K562 (cell line): ENCODE measurements around the gene ZNF32. TPM values are rescaled to one million over a fixed set of nuclear protein-coding genes. Genes with fewer than 3 reads are reported as not detected.

Source experiments
- BACH1 ChIP-seq: fragments of 200-800 bp; sonication (Bioruptor generic); IDR thresholded peaks from 2 replicates; pipeline ENCODE4 v1.6.1; 2016; ENCODE audit warnings: missing genetic modification characterization, missing compliant biosample characterization
- BCOR ChIP-seq: fragments of 450-650 bp; IDR thresholded peaks from 2 replicates; pipeline ENCODE4 v1.6.1; 2016
- CAMTA2 ChIP-seq: fragments of 250-450 bp; sonication (Bioruptor Pico); conservative IDR thresholded peaks from 2 replicates; pipeline ENCODE4 v1.5.1; 2022
- ELF2 ChIP-seq: fragments of 250-450 bp; sonication (Bioruptor Pico); IDR thresholded peaks from 2 replicates; pipeline ENCODE4 v1.5.0; 2021; ENCODE audit warnings: mild to moderate bottlenecking
- EP300 ChIP-seq: IDR thresholded peaks from 2 replicates; pipeline ENCODE4 v1.6.1; 2012; ENCODE audit warnings: low read length, improper control_type of control experiment
- ETV6 ChIP-seq, 3 experiments: fragments of 150-350 bp in 1 of 3; sonication (generic) in 1 of 3; formaldehyde crosslinking in 1 of 3; IDR thresholded peaks; 2 replicates each; pipeline versions ENCODE4 v1.6.1 to v1.8.0; 2014 to 2022; ENCODE audit warnings: borderline replicate concordance in 2 of 3, low read depth in 2 of 3, antibody characterized with exemption in 1 of 3, low read length in 1 of 3, mild to moderate bottlenecking in 1 of 3, missing genetic modification reagents in 1 of 3
- GATA2 ChIP-seq: sonication (generic); formaldehyde crosslinking; IDR thresholded peaks from 2 replicates; pipeline ENCODE4 v1.4.0; 2020; ENCODE audit warnings: mild to moderate bottlenecking, missing genetic modification reagents
- HMG20B ChIP-seq: fragments of 250-450 bp; sonication (Bioruptor Pico); IDR thresholded peaks from 2 replicates; pipeline ENCODE4 v1.5.0; 2021; ENCODE audit warnings: mild to moderate bottlenecking
- HNRNPLL ChIP-seq: fragments of 200-400 bp; formaldehyde crosslinking; IDR thresholded peaks from 2 replicates; pipeline ENCODE4 v1.6.1; 2017; ENCODE audit warnings: low read length, low read depth, mild to moderate bottlenecking; ENCODE audit not compliant: poor library complexity, severe bottlenecking
- KDM5B ChIP-seq: fragments of 200-600 bp; sonication (generic); IDR thresholded peaks from 2 replicates; pipeline ENCODE4 v1.6.1; 2012; ENCODE audit warnings: low read depth, mild to moderate bottlenecking, moderate library complexity, low read length, control low read depth, inconsistent platforms; ENCODE audit not compliant: insufficient replicate concordance
- NR0B1 ChIP-seq: fragments of 450-650 bp; IDR thresholded peaks from one replicate; pipeline ENCODE4 v1.6.1; 2018; ENCODE audit warnings: mild to moderate bottlenecking, moderate library complexity; ENCODE audit not compliant: partially characterized antibody
- NR1H2 ChIP-seq: sonication (generic); formaldehyde crosslinking; IDR thresholded peaks from 2 replicates; pipeline ENCODE4 v1.4.0; 2020; ENCODE audit warnings: mild to moderate bottlenecking, missing genetic modification reagents
- PCBP2 ChIP-seq: fragments of 200-400 bp; formaldehyde crosslinking; IDR thresholded peaks from 2 replicates; pipeline ENCODE4 v1.6.1; 2018; ENCODE audit warnings: low read length, low read depth, mild to moderate bottlenecking, moderate library complexity; ENCODE audit not compliant: poor library complexity, severe bottlenecking
- PHF21A ChIP-seq: fragments of 450-650 bp; IDR thresholded peaks from 2 replicates; pipeline ENCODE4 v1.6.1; 2017; ENCODE audit warnings: low read depth, borderline replicate concordance
- RBFOX2 ChIP-seq: fragments of 200-400 bp; formaldehyde crosslinking; IDR thresholded peaks from 2 replicates; pipeline ENCODE4 v1.6.1; 2017; ENCODE audit warnings: low read depth, mild to moderate bottlenecking, low read length, moderate library complexity
- RBM17 ChIP-seq: fragments of 200-400 bp; formaldehyde crosslinking; IDR thresholded peaks from 2 replicates; pipeline ENCODE4 v1.6.1; 2017; ENCODE audit warnings: low read depth, mild to moderate bottlenecking, low read length, borderline replicate concordance
- RFX5 ChIP-seq: IDR thresholded peaks from 2 replicates; pipeline ENCODE4 v1.6.1; 2011; ENCODE audit warnings: low read depth, mild to moderate bottlenecking, improper control_type of control experiment, low read length
- SP2 ChIP-seq: IDR thresholded peaks from 2 replicates; pipeline ENCODE4 v1.6.1; 2011; ENCODE audit warnings: mild to moderate bottlenecking, low read depth, low read length, moderate library complexity; ENCODE audit not compliant: poor library complexity, severe bottlenecking; ENCODE audit errors: extremely low read depth
- SRF ChIP-seq, 2 experiments: fragments of 250-450, 450-650 bp in 1 of 2; sonication (Bioruptor Pico) in 1 of 2; sonication (generic) in 1 of 2; formaldehyde crosslinking; IDR thresholded peaks; 2 replicates each; pipeline versions ENCODE4 v1.5.0 to v1.5.1; 2020 to 2022; ENCODE audit warnings: mild to moderate bottlenecking in 1 of 2, missing genetic modification reagents in 1 of 2
- SRSF3 ChIP-seq: fragments of 200-400 bp; formaldehyde crosslinking; IDR thresholded peaks from 2 replicates; pipeline ENCODE4 v1.6.1; 2016; ENCODE audit warnings: mild to moderate bottlenecking, low read length, moderate library complexity; ENCODE audit not compliant: insufficient read depth
- TBP ChIP-seq: optimal IDR thresholded peaks from 2 replicates; pipeline ENCODE3; 2011; ENCODE audit warnings: low read depth, low read length, improper control_type of control experiment
- ZBTB49 ChIP-seq: sonication (generic); formaldehyde crosslinking; IDR thresholded peaks from 2 replicates; pipeline ENCODE4 v1.8.0; 2022; ENCODE audit warnings: missing genetic modification reagents, mild to moderate bottlenecking, borderline replicate concordance
- ZBTB7A ChIP-seq: IDR thresholded peaks from 2 replicates; pipeline ENCODE4 v1.6.1; 2011; ENCODE audit warnings: low read depth, mild to moderate bottlenecking, low read length, moderate library complexity, borderline replicate concordance; ENCODE audit not compliant: control insufficient read depth
- ZNF274 ChIP-seq: IDR thresholded peaks from 2 replicates; pipeline ENCODE4 v1.6.1; 2011; ENCODE audit warnings: low read depth, mild to moderate bottlenecking, low read length, moderate library complexity, borderline replicate concordance
- polyA plus RNA-seq, 8 experiments: library from polyadenylated mRNA; depleted of rRNA in 4 of 8; stranded (reverse) in 5 of 8; unstranded in 3 of 8; fragments of >200 nt; fragmentation: Nextera tagmentation in 2 of 8; fragmentation: Illumina TruSeq in 1 of 8; extraction: Ambion mirVana in 2 of 8; extraction: Trizol in 1 of 8; gene quantifications; 2 replicates each; pipeline versions ENCODE4 v1.2.1 to v1.2.3, GENCODE V29; 2011 to 2014; ENCODE audit warnings: inconsistent platforms in 1 of 8, missing spikeins in 1 of 8
- total RNA-seq, 7 experiments: library from RNA; depleted of rRNA in 6 of 7; stranded (reverse); fragments of >200 nt in 6 of 7; fragmentation: Illumina TruSeq in 2 of 7; extraction: Trizol in 2 of 7; gene quantifications; 2 replicates each; pipeline versions ENCODE4 v1.2.1 to v1.2.3, GENCODE V29; 2011 to 2021; ENCODE audit warnings: low replicate concordance in 1 of 7
- TF ChIP-seq, protein P1 (sequence below): fragments of 450-650 bp; conservative IDR thresholded peaks from 2 replicates; pipeline ENCODE4 v1.6.1; 2016; ENCODE audit warnings: missing genetic modification characterization, low read depth, mild to moderate bottlenecking, missing compliant biosample characterization, moderate library complexity

Gene ZNF32
- total and polyA plus RNA-seq, 9 of the 15 experiments (the other 6 are each of a cell fraction or from before 2014, with no cell fraction given) = 17.3 to 57.0 (median 26.3) TPM

GRCh38 chr10:43627942-43628341 lies 20.7 kb downstream of the ZNF32 start (continued):
- no peak for TF ChIP-seq RBM17
- TF ChIP-seq BACH1 (tag) = peak; percentile 47; the same call in 1 of the 2 replicates
- no peak for TF ChIP-seq TBP
- no peak for TF ChIP-seq CAMTA2
- no peak for TF ChIP-seq RBFOX2
- TF ChIP-seq BCOR = no peak
- no peak for TF ChIP-seq SP2
- TF ChIP-seq ZBTB49 = no peak
- peak; percentile 40; the same call in 1 of the 2 replicates for TF ChIP-seq EP300
- no peak for TF ChIP-seq NR1H2 (CRISPR knock-in tag)
- no peak for TF ChIP-seq ZBTB7A
- no peak for TF ChIP-seq NR0B1
- TF ChIP-seq PCBP2 = no peak
- no peak for TF ChIP-seq HMG20B (CRISPR knock-in tag)
- TF ChIP-seq, protein P1, sequence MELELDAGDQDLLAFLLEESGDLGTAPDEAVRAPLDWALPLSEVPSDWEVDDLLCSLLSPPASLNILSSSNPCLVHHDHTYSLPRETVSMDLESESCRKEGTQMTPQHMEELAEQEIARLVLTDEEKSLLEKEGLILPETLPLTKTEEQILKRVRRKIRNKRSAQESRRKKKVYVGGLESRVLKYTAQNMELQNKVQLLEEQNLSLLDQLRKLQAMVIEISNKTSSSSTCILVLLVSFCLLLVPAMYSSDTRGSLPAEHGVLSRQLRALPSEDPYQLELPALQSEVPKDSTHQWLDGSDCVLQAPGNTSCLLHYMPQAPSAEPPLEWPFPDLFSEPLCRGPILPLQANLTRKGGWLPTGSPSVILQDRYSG (tag) = no peak
- no peak for TF ChIP-seq RFX5
- TF ChIP-seq HNRNPLL = no peak
- TF ChIP-seq KDM5B = no peak
- no peak for TF ChIP-seq SRSF3
- no peak for TF ChIP-seq ELF2 (CRISPR knock-in tag)
- no peak for TF ChIP-seq PHF21A
- TF ChIP-seq ETV6 (IDR thresholded peaks at IDR 0.05; ENCODE audit: borderline replicate concordance in 1 of 2, low read depth in 2 of 2, low read length in 1 of 2) = peak; percentile 56 to 63; a peak in 2 of 4 replicates
- no peak for TF ChIP-seq ETV6 (CRISPR knock-in tag; IDR thresholded peaks at IDR 0.05; ENCODE audit: borderline replicate concordance)
- no peak for TF ChIP-seq SRF (CRISPR knock-in tag; IDR thresholded peaks at IDR 0.05)
- no peak for TF ChIP-seq ZNF274
- no peak for TF ChIP-seq GATA2 (CRISPR knock-in tag)
